Natural killer cell (primary cell): ENCODE measurements around the gene GADD45G. TPM values are rescaled to one million over a fixed set of nuclear protein-coding genes. Genes with fewer than 3 reads are reported as not detected.

Source experiments
- ATAC-seq, 3 donors: fragments of 150-1000 bp in 2 of 3; fragments of 200-7000 bp in 1 of 3; cut with Tn5 transposase; 1 replicate in 1 of 3; 2 replicates in 2 of 3; pipeline ENCODE4 v1.10.0; 2021; ENCODE audit warnings: mild to moderate bottlenecking in 2 of 3, moderate library complexity in 2 of 3
- DNase-seq, 2 donors: peaks; one replicate each; pipeline versions ENCODE4 v3.0.0 to v3.0.0-alpha.2; 2013 to 2021; ENCODE audit warnings: mixed read lengths in 1 of 2
- H3K27ac ChIP-seq: one replicate; pipeline ENCODE4 v1.5.1; 2013; ENCODE audit warnings: mild to moderate bottlenecking, low read length
- H3K27me3 ChIP-seq: one replicate; pipeline ENCODE4 v1.6.1; 2013; ENCODE audit warnings: low read length; ENCODE audit not compliant: control insufficient read depth, insufficient read depth
- H3K36me3 ChIP-seq: one replicate; pipeline ENCODE4 v1.6.1; 2013; ENCODE audit warnings: low read length; ENCODE audit not compliant: control insufficient read depth, insufficient read depth
- H3K4me1 ChIP-seq: one replicate; pipeline ENCODE4 v1.6.1; 2013; ENCODE audit warnings: low read length; ENCODE audit not compliant: control insufficient read depth, insufficient read depth
- H3K4me3 ChIP-seq: one replicate; pipeline ENCODE4 v1.5.1; 2013; ENCODE audit warnings: low read length
- H3K9me3 ChIP-seq: one replicate; pipeline ENCODE4 v1.6.1; 2013; ENCODE audit warnings: low read length; ENCODE audit not compliant: control insufficient read depth, insufficient read depth
- H3K27ac Mint-ChIP-seq, 2 donors: one replicate each; pipeline ENCODE4 v1.8.0; 2022; ENCODE audit warnings: mild to moderate bottlenecking in 2 of 2, mixed read lengths in 2 of 2, moderate library complexity in 1 of 2
- H3K27me3 Mint-ChIP-seq, 2 donors: one replicate each; pipeline ENCODE4 v1.8.0; 2022; ENCODE audit warnings: low read depth in 2 of 2, mixed read lengths in 2 of 2
- H3K36me3 Mint-ChIP-seq: one replicate; pipeline ENCODE4 v1.8.0; 2022; ENCODE audit warnings: mixed read lengths
- H3K4me1 Mint-ChIP-seq, 2 donors: one replicate each; pipeline ENCODE4 v1.8.0; 2022; ENCODE audit warnings: mixed read lengths in 2 of 2
- H3K4me3 Mint-ChIP-seq: one replicate; pipeline ENCODE4 v1.8.0; 2022; ENCODE audit warnings: mild to moderate bottlenecking, moderate library complexity, mixed read lengths
- H3K9me3 Mint-ChIP-seq, 2 donors: one replicate each; pipeline ENCODE4 v1.8.0; 2022; ENCODE audit warnings: mixed read lengths in 2 of 2
- WGBS: methylation state at CpG from one replicate; pipeline ENCODE4 v1.1.7; 2013; ENCODE audit warnings: missing lambda C conversion rate; ENCODE audit not compliant: insufficient coverage; 5-methylcytosine and 5-hydroxymethylcytosine counted together
- intact Hi-C: fragments of 100-400 bp; cut with micrococcal nuclease; formaldehyde crosslinking; loops from one replicate; pipeline ENCODE4 v1.14.2; 2022
- total RNA-seq, 4 donors: library from RNA; stranded (reverse); fragments of 120-200 nt in 1 of 4; gene quantifications; one replicate each; pipeline versions ENCODE4 v1.2.3 to v1.2.4, GENCODE V29; 2013 to 2022
- TF ChIP-seq, protein P1 (sequence below): fragments of 200-600 bp; IDR thresholded peaks from one replicate; pipeline ENCODE4 v1.8.0; 2022; ENCODE audit warnings: antibody characterized with exemption

Gene GADD45G
- total RNA-seq, 3 donors from 2014 or later (not counting 1 experiment from before 2014, with no cell fraction given) = 2.6 to 3.2 (median 2.8) TPM

- no peak overlapping the region for H3K4me3 Mint-ChIP-seq
- H3K4me1 Mint-ChIP-seq = no peaks in the 10 kb centered on the region
- H3K27me3 Mint-ChIP-seq = peaks cover 15 to 20% of the 10 kb centered on the region in 2 donors
- WGBS = 85% methylated on average over 15 of the region's 15 CpGs
- Histone ChIP-seq H3K27me3 (no peaks in the 10 kb centered on the region), H3K9me3 (no peaks in the 10 kb centered on the region), H3K4me1 (no peaks in the 10 kb centered on the region), H3K4me3 (no peak overlapping the region), H3K27ac (no peak overlapping the region), H3K36me3 (no peaks in the 10 kb centered on the region)
- no peak overlapping the region for H3K27ac Mint-ChIP-seq
- no peak for ATAC-seq
- no peaks in the 10 kb centered on the region for H3K36me3 Mint-ChIP-seq
- no peaks in the 10 kb centered on the region for H3K9me3 Mint-ChIP-seq
- intact Hi-C loops = no loop called here
- TF ChIP-seq, protein P1, sequence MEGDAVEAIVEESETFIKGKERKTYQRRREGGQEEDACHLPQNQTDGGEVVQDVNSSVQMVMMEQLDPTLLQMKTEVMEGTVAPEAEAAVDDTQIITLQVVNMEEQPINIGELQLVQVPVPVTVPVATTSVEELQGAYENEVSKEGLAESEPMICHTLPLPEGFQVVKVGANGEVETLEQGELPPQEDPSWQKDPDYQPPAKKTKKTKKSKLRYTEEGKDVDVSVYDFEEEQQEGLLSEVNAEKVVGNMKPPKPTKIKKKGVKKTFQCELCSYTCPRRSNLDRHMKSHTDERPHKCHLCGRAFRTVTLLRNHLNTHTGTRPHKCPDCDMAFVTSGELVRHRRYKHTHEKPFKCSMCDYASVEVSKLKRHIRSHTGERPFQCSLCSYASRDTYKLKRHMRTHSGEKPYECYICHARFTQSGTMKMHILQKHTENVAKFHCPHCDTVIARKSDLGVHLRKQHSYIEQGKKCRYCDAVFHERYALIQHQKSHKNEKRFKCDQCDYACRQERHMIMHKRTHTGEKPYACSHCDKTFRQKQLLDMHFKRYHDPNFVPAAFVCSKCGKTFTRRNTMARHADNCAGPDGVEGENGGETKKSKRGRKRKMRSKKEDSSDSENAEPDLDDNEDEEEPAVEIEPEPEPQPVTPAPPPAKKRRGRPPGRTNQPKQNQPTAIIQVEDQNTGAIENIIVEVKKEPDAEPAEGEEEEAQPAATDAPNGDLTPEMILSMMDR = no peak
- no peak for DNase-seq
These were observed 42.7 kb downstream of the GADD45G start for GRCh38 chr9:89647366-89648128.

DNA sequence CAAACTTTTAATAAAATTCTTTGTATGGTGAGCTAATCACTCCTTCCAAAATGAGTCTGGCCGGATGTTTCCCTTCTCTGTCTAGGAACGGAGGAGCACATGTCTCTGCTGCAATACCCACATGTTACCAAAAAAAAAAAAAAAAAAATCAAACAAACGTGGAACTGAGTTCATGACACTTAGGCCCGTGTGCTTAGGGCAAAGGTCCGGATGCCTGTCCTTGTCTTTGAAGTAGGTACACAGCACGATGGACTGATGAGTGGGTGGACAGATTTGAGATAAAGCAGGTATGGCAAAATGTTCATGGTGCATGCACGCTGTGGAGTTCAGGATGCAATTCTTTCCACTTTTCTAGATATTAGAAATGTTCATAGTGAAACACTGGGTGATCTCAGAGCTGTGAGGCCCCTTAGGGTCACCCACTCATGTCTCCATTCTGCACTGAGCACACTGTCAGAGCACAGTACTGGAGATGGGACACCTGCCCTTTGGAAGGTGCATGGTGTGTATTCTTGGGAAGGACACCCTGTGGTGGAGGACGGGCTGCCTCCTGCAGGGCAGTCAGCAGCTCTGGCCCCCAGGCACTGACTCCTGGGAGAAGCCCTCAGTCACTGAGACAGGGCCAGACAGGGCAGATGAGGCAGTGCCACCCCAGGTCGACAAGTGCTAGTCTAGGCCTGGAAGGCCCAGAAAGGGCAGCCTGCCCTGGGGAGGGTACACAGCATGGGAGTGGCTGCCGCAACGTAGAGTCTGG lies 43.6 kb downstream of the GADD45G start:
- Mint-ChIP-seq H3K9me3 (no peaks in the 10 kb centered on the region), H3K36me3 (no peaks in the 10 kb centered on the region), H3K4me1 (no peaks in the 10 kb centered on the region), H3K27ac (no peak overlapping the region), H3K4me3 (no peak overlapping the region), H3K27me3 (peaks cover 15 to 20% of the 10 kb centered on the region in 2 donors)
- TF ChIP-seq, protein P1 = no peak
- Histone ChIP-seq H3K27me3 (no peaks in the 10 kb centered on the region), H3K9me3 (no peaks in the 10 kb centered on the region), H3K27ac (no peak overlapping the region), H3K4me3 (no peak overlapping the region), H3K36me3 (no peaks in the 10 kb centered on the region), H3K4me1 (no peaks in the 10 kb centered on the region)
- intact Hi-C loops = no loop called here
- WGBS = 91% methylated on average over 11 of the region's 11 CpGs
- ATAC-seq = no peak
- no peak for DNase-seq

DNA sequence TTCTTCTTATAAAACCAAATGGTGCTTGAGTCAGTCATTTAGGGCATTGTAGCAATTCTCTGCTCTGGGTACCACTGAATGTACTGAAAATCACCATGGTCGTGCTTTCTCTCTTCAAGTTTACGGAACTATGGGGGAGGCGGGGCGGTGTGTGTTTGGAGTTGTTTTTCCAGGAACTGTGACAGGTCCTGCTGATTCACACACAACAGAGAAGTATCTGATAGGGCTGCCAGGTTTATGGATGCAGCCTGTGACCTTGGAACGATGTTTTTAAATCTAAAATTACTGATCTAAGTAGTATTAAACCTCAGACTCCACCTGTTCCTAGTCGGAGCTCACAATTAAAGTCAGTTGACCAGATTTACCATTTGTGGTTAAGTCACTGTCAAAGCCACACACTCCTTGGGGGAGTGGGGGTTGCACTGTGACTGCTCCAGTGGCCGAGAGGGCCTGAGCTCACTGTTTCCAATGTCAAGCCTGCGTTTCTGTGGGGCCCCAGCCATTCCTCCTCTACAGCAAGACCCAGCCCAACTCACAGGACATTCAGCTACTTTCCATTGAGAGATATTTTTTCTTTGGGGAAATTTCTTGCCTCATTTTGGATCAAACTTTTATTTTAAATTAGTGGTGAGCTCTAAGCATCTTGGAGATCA lies 44.4 kb downstream of the GADD45G start:
- TF ChIP-seq, protein P1 = no peak
- Histone ChIP-seq H3K9me3 (no peaks in the 10 kb centered on the region), H3K27ac (no peak overlapping the region), H3K4me3 (no peak overlapping the region), H3K27me3 (no peaks in the 10 kb centered on the region), H3K4me1 (no peaks in the 10 kb centered on the region), H3K36me3 (no peaks in the 10 kb centered on the region)
- WGBS = 94% methylated on average over 5 of the region's 8 CpGs
- Mint-ChIP-seq H3K27me3 (peaks cover 12 to 20% of the 10 kb centered on the region in 2 donors), H3K27ac (no peak overlapping the region), H3K4me1 (no peaks in the 10 kb centered on the region), H3K4me3 (no peak overlapping the region), H3K36me3 (no peaks in the 10 kb centered on the region), H3K9me3 (no peaks in the 10 kb centered on the region)
- intact Hi-C loops = no loop called here
- DNase-seq (no peak), ATAC-seq (no peak)
